ENCODE data around the gene TRPC4.

- TF ChIP-seq POLR2A (IDR thresholded peaks at IDR 0.05): no peak
- TF ChIP-seq CTCF (IDR thresholded peaks at IDR 0.05): no peak
Measured at GRCh38 chr13:37613236-37613635, 256.3 kb downstream of the TRPC4 start.
